ENCODE data around the gene SLC22A25. TPM values are rescaled to one million over a fixed set of nuclear protein-coding genes. Genes with fewer than 3 reads are reported as not detected.
"Not testable (repeated sequence)": the region's sequence is repeated elsewhere in the genome, so short reads cannot be mapped to it uniquely, and the experiment has no call there.

SLC22A25 gene
- total RNA-seq, 1 donor from 2014 or later: 0.98 TPM

DNA sequence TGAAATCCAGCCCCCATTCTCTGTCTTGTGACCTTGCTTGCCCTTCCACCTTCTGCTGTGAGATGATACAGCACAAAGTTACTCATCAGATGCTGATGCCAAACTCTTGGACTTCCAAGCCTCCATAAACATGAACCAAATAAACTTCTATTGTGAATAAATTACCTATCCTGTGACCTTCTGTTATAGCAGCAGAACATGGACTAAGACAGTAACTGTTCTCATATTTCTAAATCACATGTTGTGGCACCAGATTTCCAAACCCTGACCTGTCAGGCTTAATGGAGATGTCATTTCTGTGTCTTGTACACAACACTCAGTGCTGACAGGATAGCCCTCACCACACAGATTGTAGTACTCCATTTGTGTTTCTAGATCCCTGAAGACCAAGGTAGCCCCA lies 6.0 kb downstream of the SLC22A25 start:
- intact Hi-C loops (cut with DNase I): no loop called here
- Histone ChIP-seq H3K4me3 (no peak overlapping the region), H3K27me3 (no peaks in the 10 kb centered on the region), H3K4me1 (peaks cover 4% of the 10 kb centered on the region), H3K9me3 (no peaks in the 10 kb centered on the region), H3K36me3 (no peaks in the 10 kb centered on the region), H3K27ac (no peak overlapping the region)
- TF ChIP-seq POLR2AphosphoS5 (IDR thresholded peaks at IDR 0.05; ENCODE audit: insufficient read depth in 1 of 2, low read depth in 1 of 2): no peak
- TF ChIP-seq POLR2A (IDR thresholded peaks at IDR 0.05): no peak
- TF ChIP-seq CTCF (IDR thresholded peaks at IDR 0.05): no peak
- no peak for DNase-seq (ENCODE audit: extremely low spot score in 2 of 2)

GRCh38 chr11:63235471-63236461 lies 7.6 kb downstream of the SLC22A25 start:
- H3K27me3 ChIP-seq; DNase-seq (ENCODE audit: extremely low spot score in 2 of 2); H3K4me3 ChIP-seq; H3K9me3 ChIP-seq; intact Hi-C loops (cut with DNase I); H3K4me1 ChIP-seq; H3K27ac ChIP-seq; H3K36me3 ChIP-seq: not testable (repeated sequence)

DNA sequence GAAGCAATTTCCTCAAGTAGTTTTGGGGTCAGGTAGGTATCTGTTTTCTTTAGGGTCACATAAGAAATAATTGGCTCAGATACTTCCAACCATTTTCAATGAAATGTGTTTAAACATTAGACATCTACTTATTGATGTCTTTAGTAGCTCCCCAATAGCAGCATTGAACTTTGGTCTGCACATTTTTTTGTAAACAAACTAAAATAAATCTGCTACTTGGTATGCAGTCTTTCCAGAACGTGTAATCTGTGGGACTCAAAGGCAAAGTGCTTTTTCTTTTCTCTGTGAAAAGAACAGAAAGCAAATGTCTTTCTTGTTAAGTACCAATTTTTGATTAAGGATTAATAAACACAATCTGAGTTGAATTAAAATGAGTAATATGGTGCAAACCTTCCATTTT lies 13.6 kb downstream of the SLC22A25 start:
- intact Hi-C loops (cut with DNase I): no loop called here
- H3K27ac ChIP-seq: no peak overlapping the region
- H3K36me3 ChIP-seq: no peaks in the 10 kb centered on the region
- no peaks in the 10 kb centered on the region for H3K27me3 ChIP-seq
- H3K4me1 ChIP-seq: no peaks in the 10 kb centered on the region
- TF ChIP-seq POLR2AphosphoS5 (IDR thresholded peaks at IDR 0.05; ENCODE audit: insufficient read depth in 1 of 2, low read depth in 1 of 2): no peak
- TF ChIP-seq POLR2A (IDR thresholded peaks at IDR 0.05): no peak
- TF ChIP-seq CTCF (IDR thresholded peaks at IDR 0.05): no peak
- H3K9me3 ChIP-seq: no peaks in the 10 kb centered on the region
- no peak for DNase-seq (ENCODE audit: extremely low spot score in 2 of 2)
- no peak overlapping the region for H3K4me3 ChIP-seq

DNA sequence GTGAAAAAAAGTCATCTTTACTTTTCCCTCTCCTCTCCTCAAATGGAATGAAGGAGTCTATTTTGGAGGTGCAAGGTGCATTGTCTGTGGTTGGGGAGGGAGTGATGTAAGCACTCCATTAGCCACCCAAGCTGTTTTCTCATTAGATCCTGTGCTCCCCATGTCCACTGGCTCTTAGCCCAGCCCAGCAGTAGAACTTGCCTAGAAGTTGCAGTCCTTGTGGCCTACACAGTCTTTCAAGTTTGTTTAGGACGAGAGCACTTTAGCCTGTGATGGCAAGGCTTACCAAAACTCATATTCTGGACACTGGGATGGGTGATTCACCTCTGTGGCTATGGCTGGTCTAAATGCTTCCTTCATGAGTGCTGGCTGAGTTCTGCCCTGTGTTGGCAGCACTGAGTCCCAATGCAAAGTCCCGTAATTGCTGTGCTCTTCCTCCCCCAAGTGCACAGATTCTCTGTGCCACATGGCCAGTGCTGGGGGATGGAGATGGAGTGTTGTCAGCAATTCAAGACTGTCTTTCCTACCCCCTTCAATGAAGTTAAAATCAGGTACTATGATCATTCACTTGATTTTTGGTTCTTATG lies 15.8 kb downstream of the SLC22A25 start:
- Histone ChIP-seq H3K36me3 (no peaks in the 10 kb centered on the region), H3K9me3 (no peaks in the 10 kb centered on the region), H3K4me1 (no peaks in the 10 kb centered on the region), H3K27ac (no peak overlapping the region), H3K4me3 (no peak overlapping the region), H3K27me3 (no peaks in the 10 kb centered on the region)
- intact Hi-C loops (cut with DNase I): no loop called here
- no peak for TF ChIP-seq POLR2AphosphoS5 (IDR thresholded peaks at IDR 0.05; ENCODE audit: insufficient read depth in 1 of 2, low read depth in 1 of 2)
- no peak for TF ChIP-seq POLR2A (IDR thresholded peaks at IDR 0.05)
- TF ChIP-seq CTCF (IDR thresholded peaks at IDR 0.05): no peak
- no peak for DNase-seq (ENCODE audit: extremely low spot score in 2 of 2)

- intact Hi-C loops (cut with DNase I): no loop called here
- no peak overlapping the region for H3K4me3 ChIP-seq
- H3K27me3 ChIP-seq: no peaks in the 10 kb centered on the region
- no peak for DNase-seq (ENCODE audit: extremely low spot score in 2 of 2)
- H3K27ac ChIP-seq: no peak overlapping the region
- H3K36me3 ChIP-seq: no peaks in the 10 kb centered on the region
- no peak for TF ChIP-seq POLR2A (IDR thresholded peaks at IDR 0.05)
- TF ChIP-seq POLR2AphosphoS5 (IDR thresholded peaks at IDR 0.05; ENCODE audit: insufficient read depth in 1 of 2, low read depth in 1 of 2): no peak
- TF ChIP-seq CTCF (IDR thresholded peaks at IDR 0.05): no peak
- no peaks in the 10 kb centered on the region for H3K9me3 ChIP-seq
- H3K4me1 ChIP-seq: no peaks in the 10 kb centered on the region
Observed at GRCh38 chr11:63226488-63227114, 16.8 kb downstream of the SLC22A25 start.
